Neuronal stem cell (in vitro differentiated cells): ENCODE data around the gene INHBB. TPM values are rescaled to one million over a fixed set of nuclear protein-coding genes. Genes with fewer than 3 reads are reported as not detected.
A peak's percentile ranks its signal among the peaks of the same experiment; 100 is the strongest.

Experiments
- DNase-seq: peaks from one replicate; pipeline ENCODE4 v3.0.0-alpha.2; 2013; ENCODE audit warnings: low spot score
- H2AFZ ChIP-seq: one replicate; pipeline ENCODE4 v1.6.1; 2013; ENCODE audit warnings: mild to moderate bottlenecking, low read length, inconsistent platforms
- H2AK5ac ChIP-seq: 2 replicates; pipeline ENCODE4 v1.6.1; 2013; ENCODE audit warnings: low read depth, mild to moderate bottlenecking, inconsistent platforms, low read length, moderate library complexity, mixed read lengths
- H2BK120ac ChIP-seq: 2 replicates; pipeline ENCODE4 v1.6.1; 2013; ENCODE audit warnings: low read depth, mild to moderate bottlenecking, inconsistent platforms, low read length, moderate library complexity, mixed read lengths
- H2BK12ac ChIP-seq: one replicate; pipeline ENCODE4 v1.6.1; 2013; ENCODE audit warnings: low read length, inconsistent platforms
- H2BK15ac ChIP-seq: 2 replicates; pipeline ENCODE4 v1.6.1; 2013; ENCODE audit warnings: mild to moderate bottlenecking, low read length, inconsistent platforms, mixed read lengths
- H2BK5ac ChIP-seq: one replicate; pipeline ENCODE4 v1.6.1; 2013; ENCODE audit warnings: inconsistent platforms, mild to moderate bottlenecking, low read length, moderate library complexity
- H3K14ac ChIP-seq: one replicate; pipeline ENCODE4 v1.6.1; 2013; ENCODE audit warnings: low read length, inconsistent platforms
- H3K18ac ChIP-seq: 2 replicates; pipeline ENCODE4 v1.6.1; 2013; ENCODE audit warnings: low read length, inconsistent platforms
- H3K23ac ChIP-seq: 2 replicates; pipeline ENCODE4 v1.6.1; 2013; ENCODE audit warnings: low read depth, mild to moderate bottlenecking, mixed read lengths, low read length, inconsistent platforms; ENCODE audit not compliant: poor library complexity
- H3K27ac ChIP-seq: replicated peaks from 3 replicates; pipeline ENCODE4 v1.5.1; 2013; ENCODE audit warnings: low read length, inconsistent platforms
- H3K27me3 ChIP-seq, 3 experiments: 2 replicates each; pipeline ENCODE4 v1.6.1; 2013; ENCODE audit warnings: low read length in 3 of 3, mild to moderate bottlenecking in 2 of 3, inconsistent platforms in 1 of 3, low read depth in 1 of 3, mixed read lengths in 1 of 3, moderate library complexity in 1 of 3; ENCODE audit not compliant: control insufficient read depth in 3 of 3, insufficient read depth in 3 of 3
- H3K36me3 ChIP-seq, 2 donors: replicated peaks in 1 of 2; 2 replicates each; pipeline ENCODE4 v1.6.1; 2013; ENCODE audit warnings: low read length in 2 of 2; ENCODE audit not compliant: control insufficient read depth in 2 of 2, insufficient read depth in 2 of 2
- H3K4ac ChIP-seq: 2 replicates; pipeline ENCODE4 v1.6.1; 2013; ENCODE audit warnings: inconsistent platforms, mild to moderate bottlenecking, low read length, moderate library complexity
- H3K4me1 ChIP-seq, 2 donors: 1 replicate in 1 of 2; 2 replicates in 1 of 2; pipeline ENCODE4 v1.6.1; 2013; ENCODE audit warnings: low read length in 2 of 2, low read depth in 1 of 2; ENCODE audit not compliant: control insufficient read depth in 2 of 2, insufficient read depth in 1 of 2
- H3K4me2 ChIP-seq: one replicate; pipeline ENCODE4 v1.6.1; 2013; ENCODE audit warnings: mild to moderate bottlenecking, low read length, inconsistent platforms; ENCODE audit not compliant: insufficient read depth, poor library complexity, severe bottlenecking
- H3K4me3 ChIP-seq, 2 donors: 2 replicates each; pipeline ENCODE4 v1.5.1; 2013; ENCODE audit warnings: low read length in 2 of 2, mild to moderate bottlenecking in 2 of 2, inconsistent platforms in 1 of 2, moderate library complexity in 1 of 2
- H3K79me1 ChIP-seq: one replicate; pipeline ENCODE4 v1.6.1; 2013; ENCODE audit warnings: low read depth, mild to moderate bottlenecking, inconsistent platforms, low read length, moderate library complexity
- H3K9ac ChIP-seq: one replicate; pipeline ENCODE4 v1.6.1; 2013; ENCODE audit warnings: mild to moderate bottlenecking, low read depth, low read length, inconsistent platforms; ENCODE audit not compliant: poor library complexity
- H3K9me3 ChIP-seq, 2 donors: replicated peaks in 1 of 2; 2 replicates each; pipeline versions ENCODE3 to v1.6.1; 2013; ENCODE audit warnings: low read length in 2 of 2, mild to moderate bottlenecking in 2 of 2, inconsistent platforms in 1 of 2, low read depth in 1 of 2, mixed read lengths in 1 of 2, moderate library complexity in 1 of 2; ENCODE audit not compliant: control insufficient read depth in 2 of 2, insufficient read depth in 1 of 2
- H4K8ac ChIP-seq: one replicate; pipeline ENCODE4 v1.6.1; 2013; ENCODE audit warnings: low read depth, mild to moderate bottlenecking, inconsistent platforms, low read length, moderate library complexity
- H4K91ac ChIP-seq: one replicate; pipeline ENCODE4 v1.6.1; 2013; ENCODE audit warnings: low read length, low read depth, mild to moderate bottlenecking, inconsistent platforms; ENCODE audit not compliant: poor library complexity
- WGBS, 2 donors: extraction: QIAGEN DNeasy Blood & Tissue Kit; methylation state at CpG; one replicate each; pipeline ENCODE4 v1.1.7; 2013; ENCODE audit warnings: missing lambda C conversion rate in 2 of 2, mixed read lengths in 1 of 2; ENCODE audit not compliant: insufficient read length in 2 of 2, insufficient replicate concordance in 1 of 2; ENCODE audit errors: extremely low coverage in 2 of 2; 5-methylcytosine and 5-hydroxymethylcytosine counted together
- polyA plus RNA-seq, 2 experiments: library from polyadenylated mRNA; stranded (reverse); fragments of 200-250 nt; gene quantifications; one replicate each; pipeline ENCODE4 v1.2.3, GENCODE V29; 2013

Gene INHBB
- polyA plus RNA-seq (2013, experiment 1 of 2): not detected
- 0.01 TPM for polyA plus RNA-seq (2013, experiment 2 of 2)

- peak within 1 kb of the TSS; percentile 7 for H2AK5ac ChIP-seq
- H2BK5ac ChIP-seq: peak within 1 kb of the TSS; percentile 90
- peak within 1 kb of the TSS; percentile 74 for H3K18ac ChIP-seq
- peak within 1 kb of the TSS; percentile 44 for H3K9ac ChIP-seq
- peak within 1 kb of the TSS; percentile 94 for H3K14ac ChIP-seq
- H4K91ac ChIP-seq: no peak within 1 kb of the TSS
- no peak within 1 kb of the TSS for H2BK12ac ChIP-seq
- H2AFZ ChIP-seq: peak within 1 kb of the TSS; percentile 82
- peaks cover 16 to 20% of the 10 kb centered on the region in 2 donors for H3K4me1 ChIP-seq
- no peak within 1 kb of the TSS for H3K4ac ChIP-seq
- H3K27ac ChIP-seq: no peak within 1 kb of the TSS
- no peak for DNase-seq
- H3K79me1 ChIP-seq: peaks cover 3% of the 10 kb centered on the region
- H4K8ac ChIP-seq: peak within 1 kb of the TSS; percentile 23
- no peak within 1 kb of the TSS for H2BK120ac ChIP-seq
- peaks cover 0 to 2% of the 10 kb centered on the region in 2 donors for H3K9me3 ChIP-seq
- H3K23ac ChIP-seq: peak within 1 kb of the TSS; percentile 80
- peak within 1 kb of the TSS; percentile 13 to 71 for H3K4me3 ChIP-seq
- peak within 1 kb of the TSS; percentile 91 for H3K4me2 ChIP-seq
- WGBS, 2 donors: no CpG with 5 or more reads among the region's 99 CpGs
- H2BK15ac ChIP-seq: peak within 1 kb of the TSS; percentile 49
- H3K27me3 ChIP-seq: peaks cover 47 to 96% (median 90%) of the 10 kb centered on the region in 3 experiments
- H3K36me3 ChIP-seq: no peaks in the 10 kb centered on the region
Observed at GRCh38 chr2:120346026-120346666, at the start of gene INHBB. INHBB (plus strand) TSS chr2:120346136; CDS start chr2:120346189, 53 bp downstream.

- no peak overlapping the region for H2AK5ac ChIP-seq
- H3K23ac ChIP-seq: no peak overlapping the region
- no peaks in the 10 kb centered on the region for H3K9me3 ChIP-seq
- no peak overlapping the region for H4K8ac ChIP-seq
- H2BK15ac ChIP-seq: no peak overlapping the region
- peaks cover 0 to 2% (median 0%) of the 10 kb centered on the region in 3 experiments for H3K27me3 ChIP-seq
- H3K18ac ChIP-seq: no peak overlapping the region
- H3K4ac ChIP-seq: no peak overlapping the region
- no peak overlapping the region for H3K4me3 ChIP-seq
- no peak overlapping the region for H3K27ac ChIP-seq
- H2BK120ac ChIP-seq: no peak overlapping the region
- no peak overlapping the region for H2BK5ac ChIP-seq
- H3K79me1 ChIP-seq: no peaks in the 10 kb centered on the region
- no peak for DNase-seq
- H3K4me1 ChIP-seq: peaks cover 2 to 10% of the 10 kb centered on the region in 2 donors
- no peak overlapping the region for H2BK12ac ChIP-seq
- WGBS, 2 donors: no CpG with 5 or more reads among the region's 7 CpGs
- H3K36me3 ChIP-seq: peaks cover 0 to 20% of the 10 kb centered on the region in 2 donors
- H4K91ac ChIP-seq: no peak overlapping the region
- no peak overlapping the region for H3K14ac ChIP-seq
- H3K4me2 ChIP-seq: no peak overlapping the region
- no peak overlapping the region for H2AFZ ChIP-seq
- H3K9ac ChIP-seq: no peak overlapping the region
Observed at GRCh38 chr2:120298173-120298835, 47.6 kb upstream of the INHBB start.

- no peak overlapping the region for H3K18ac ChIP-seq
- H4K8ac ChIP-seq: no peak overlapping the region
- H2BK5ac ChIP-seq: no peak overlapping the region
- H3K27me3 ChIP-seq: peaks cover 0 to 2% (median 0%) of the 10 kb centered on the region in 3 experiments
- H3K27ac ChIP-seq: no peak overlapping the region
- no CpG with 5 or more reads among the region's 9 CpGs for WGBS, 2 donors
- H3K9ac ChIP-seq: no peak overlapping the region
- peaks cover 0 to 3% of the 10 kb centered on the region in 2 donors for H3K4me1 ChIP-seq
- peaks cover 0 to 20% of the 10 kb centered on the region in 2 donors for H3K36me3 ChIP-seq
- no peak overlapping the region for H3K4me2 ChIP-seq
- H2AK5ac ChIP-seq: no peak overlapping the region
- H3K14ac ChIP-seq: no peak overlapping the region
- no peaks in the 10 kb centered on the region for H3K79me1 ChIP-seq
- no peak overlapping the region for H3K23ac ChIP-seq
- DNase-seq: no peak
- no peak overlapping the region for H3K4me3 ChIP-seq
- no peak overlapping the region for H2BK15ac ChIP-seq
- H4K91ac ChIP-seq: no peak overlapping the region
- H2AFZ ChIP-seq: no peak overlapping the region
- no peaks in the 10 kb centered on the region for H3K9me3 ChIP-seq
- no peak overlapping the region for H2BK120ac ChIP-seq
- no peak overlapping the region for H3K4ac ChIP-seq
- H2BK12ac ChIP-seq: no peak overlapping the region
Observed at GRCh38 chr2:120299004-120299403, 46.9 kb upstream of the INHBB start.

GRCh38 chr2:120299561-120299960 is 46.4 kb upstream of the INHBB start:
- H3K9ac ChIP-seq: no peak overlapping the region
- no CpG with 5 or more reads among the region's 6 CpGs for WGBS, 2 donors

More at GRCh38 chr2:120299561-120299960, 46.4 kb upstream of the INHBB start:
- H3K27me3 ChIP-seq: peaks cover 0 to 2% (median 0%) of the 10 kb centered on the region in 3 experiments
- H3K9me3 ChIP-seq: no peaks in the 10 kb centered on the region
- H4K91ac ChIP-seq: no peak overlapping the region
- H3K23ac ChIP-seq: no peak overlapping the region
- H3K27ac ChIP-seq: no peak overlapping the region
- no peak overlapping the region for H2BK120ac ChIP-seq
- H2BK12ac ChIP-seq: no peak overlapping the region
- H2BK5ac ChIP-seq: no peak overlapping the region
- no peak overlapping the region for H2BK15ac ChIP-seq
- no peak overlapping the region for H2AFZ ChIP-seq
- no peaks in the 10 kb centered on the region for H3K4me1 ChIP-seq
- peaks cover 0 to 17% of the 10 kb centered on the region in 2 donors for H3K36me3 ChIP-seq
- H2AK5ac ChIP-seq: no peak overlapping the region
- H3K4me3 ChIP-seq: no peak overlapping the region
- no peak overlapping the region for H3K14ac ChIP-seq
- no peak overlapping the region for H3K18ac ChIP-seq
- no peak overlapping the region for H3K4me2 ChIP-seq
- no peak overlapping the region for H4K8ac ChIP-seq
- no peaks in the 10 kb centered on the region for H3K79me1 ChIP-seq
- DNase-seq: no peak
- no peak overlapping the region for H3K4ac ChIP-seq
